Mucosa of descending colon (tissue), 3 donors: Measurements from ENCODE around the gene OR10G8. TPM values are rescaled to one million over a fixed set of nuclear protein-coding genes. Genes with fewer than 3 reads are reported as not detected.

ENCODE experiments used
- ATAC-seq: fragments of 200-7000 bp; cut with Tn5 transposase; one replicate; pipeline ENCODE4 v1.9.1; 2020; ENCODE audit warnings: mild to moderate bottlenecking, moderate library complexity
- DNase-seq, 3 donors: peaks; one replicate each; pipeline ENCODE4 v3.0.0-alpha.2; 2020
- H3K36me3 ChIP-seq: fragments of 200-600 bp; one replicate; pipeline ENCODE4 v1.8.0; 2021; ENCODE audit warnings: low read depth, mild to moderate bottlenecking
- H3K4me1 ChIP-seq: fragments of 200-600 bp; one replicate; pipeline ENCODE4 v1.8.0; 2021; ENCODE audit warnings: low read depth, mild to moderate bottlenecking
- H3K4me3 ChIP-seq: fragments of 200-600 bp; one replicate; pipeline ENCODE4 v1.8.0; 2021; ENCODE audit warnings: mild to moderate bottlenecking
- H3K9me3 ChIP-seq: fragments of 200-600 bp; one replicate; pipeline ENCODE4 v1.8.0; 2021; ENCODE audit warnings: mild to moderate bottlenecking
- intact Hi-C, 2 donors: fragments of 100-400 bp; cut with DNase I in 1 of 2; cut with micrococcal nuclease in 1 of 2; formaldehyde crosslinking; loops; one replicate each; pipeline versions ENCODE4 v1.11.0 to v1.11.1; 2022; cut with DNase I, micrococcal nuclease
- total RNA-seq, 3 donors: library from RNA; stranded (reverse); fragmentation: NEBNext Ultra II Directional in 2 of 3; extraction: Animal tissue kit (Norgen Biotek cat#: 25700) in 2 of 3; gene quantifications; one replicate each; pipeline versions ENCODE4 v1.2.1 to v1.2.4, GENCODE V29; 2021 to 2023
- TF ChIP-seq, protein P1 (sequence below): fragments of 200-600 bp; IDR thresholded peaks from one replicate; pipeline ENCODE4 v1.8.0; 2022; ENCODE audit warnings: antibody characterized with exemption, mild to moderate bottlenecking
- donor health status: DM: no; HTN: no; CAD: no; lungs with moderate emphysema.
- donor health status: DM: no; HTN: no; CAD: no.
- donor health status: DM: no; HTN: yes; CAD: no.

The OR10G8 gene
- total RNA-seq, 3 donors from 2014 or later, result 0.46 TPM; not detected in 2

DNA sequence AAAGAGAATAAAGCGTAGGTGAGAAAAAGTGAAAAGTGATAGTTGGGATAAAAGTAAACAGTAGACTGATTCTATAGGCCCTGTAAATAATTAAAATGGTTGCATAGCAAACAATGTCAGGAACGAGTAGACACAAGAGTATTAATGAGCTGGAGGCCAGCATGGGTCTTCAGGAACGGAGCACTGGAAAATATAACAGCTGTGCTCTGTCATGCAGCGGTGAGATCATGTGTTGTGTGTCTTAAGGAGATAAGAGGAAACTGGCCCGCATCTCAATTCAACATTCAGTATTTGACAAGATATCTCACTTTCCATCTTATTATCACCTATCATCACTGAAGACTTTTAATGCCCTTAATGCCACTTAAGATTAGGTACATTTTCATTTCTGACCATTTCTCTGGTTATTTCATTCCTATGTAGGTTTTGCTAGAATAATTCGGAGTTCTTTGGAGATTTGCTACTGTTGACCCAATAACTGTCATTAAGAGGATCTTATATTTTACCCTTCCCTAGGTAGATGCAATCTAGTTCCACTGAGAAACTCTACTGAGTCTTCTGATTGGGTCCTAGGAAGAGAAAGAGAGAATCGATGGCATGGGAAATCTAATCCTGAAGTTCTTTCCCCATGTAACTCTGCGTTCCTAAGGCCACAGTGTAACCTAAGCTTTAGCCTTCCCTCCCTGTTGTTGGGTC, 53.2 kb downstream of the OR10G8 start:
- ATAC-seq (no peak), DNase-seq (no peak)
- Histone ChIP-seq H3K4me3 (no peak overlapping the region), H3K4me1 (no peaks in the 10 kb centered on the region), H3K36me3 (no peaks in the 10 kb centered on the region), H3K9me3 (no peaks in the 10 kb centered on the region)
- intact Hi-C loops, result no loop called here
- TF ChIP-seq, protein P1, sequence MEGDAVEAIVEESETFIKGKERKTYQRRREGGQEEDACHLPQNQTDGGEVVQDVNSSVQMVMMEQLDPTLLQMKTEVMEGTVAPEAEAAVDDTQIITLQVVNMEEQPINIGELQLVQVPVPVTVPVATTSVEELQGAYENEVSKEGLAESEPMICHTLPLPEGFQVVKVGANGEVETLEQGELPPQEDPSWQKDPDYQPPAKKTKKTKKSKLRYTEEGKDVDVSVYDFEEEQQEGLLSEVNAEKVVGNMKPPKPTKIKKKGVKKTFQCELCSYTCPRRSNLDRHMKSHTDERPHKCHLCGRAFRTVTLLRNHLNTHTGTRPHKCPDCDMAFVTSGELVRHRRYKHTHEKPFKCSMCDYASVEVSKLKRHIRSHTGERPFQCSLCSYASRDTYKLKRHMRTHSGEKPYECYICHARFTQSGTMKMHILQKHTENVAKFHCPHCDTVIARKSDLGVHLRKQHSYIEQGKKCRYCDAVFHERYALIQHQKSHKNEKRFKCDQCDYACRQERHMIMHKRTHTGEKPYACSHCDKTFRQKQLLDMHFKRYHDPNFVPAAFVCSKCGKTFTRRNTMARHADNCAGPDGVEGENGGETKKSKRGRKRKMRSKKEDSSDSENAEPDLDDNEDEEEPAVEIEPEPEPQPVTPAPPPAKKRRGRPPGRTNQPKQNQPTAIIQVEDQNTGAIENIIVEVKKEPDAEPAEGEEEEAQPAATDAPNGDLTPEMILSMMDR, result no peak

Other genes starting within 250 kb of the OR10G8 start
- gene OR6M1, start 220.4 kb upstream of the OR10G8 start, total RNA-seq, result not detected
- gene TMEM225, start 141.1 kb upstream of the OR10G8 start, total RNA-seq, result not detected
- 1 to 10 TPM in 1 of 3 donors, under 1 TPM in 1, not detected in 1; 0.87 to 1.3 TPM for gene OR8D4, start 124.6 kb upstream of the OR10G8 start, total RNA-seq
- 1 to 10 TPM in 2 of 3 donors, not detected in 1; 2.1 to 2.2 TPM for gene OR4D5, start 87.2 kb upstream of the OR10G8 start, total RNA-seq
- gene OR6T1, start 83.0 kb upstream of the OR10G8 start, total RNA-seq, result not detected
- not detected for gene OR10S1, start 49.0 kb upstream of the OR10G8 start, total RNA-seq
- not detected for gene OR10G6, start 31.6 kb upstream of the OR10G8 start, total RNA-seq
- gene OR10G4, start 13.8 kb upstream of the OR10G8 start, total RNA-seq, result under 1 TPM in 2 of 3 donors, not detected in 1; 0.41 to 0.55 TPM
- gene OR10G9, start 3.8 kb upstream of the OR10G8 start, total RNA-seq, result under 1 TPM in 2 of 3 donors, not detected in 1; 0.46 to 0.49 TPM
- gene OR10G7, start 14.5 kb downstream of the OR10G8 start, total RNA-seq, result not detected
- gene VWA5A, start 88.7 kb downstream of the OR10G8 start, total RNA-seq, result 10 to 100 TPM; 41.2 to 97.3 (median 55.8) TPM
- gene OR10D3, start 156.5 kb downstream of the OR10G8 start, total RNA-seq, result not detected
- gene OR8G1, start 214.3 kb downstream of the OR10G8 start, total RNA-seq, result not detected
- gene OR8G5, start 229.6 kb downstream of the OR10G8 start, total RNA-seq, result not detected